Fibroblast of villous mesenchyme (primary cell): Measurements from ENCODE around the gene OR2A12. TPM values are rescaled to one million over a fixed set of nuclear protein-coding genes. Genes with fewer than 3 reads are reported as not detected.
A peak's percentile ranks its signal among the peaks of the same experiment; 100 is the strongest.
"Not testable (repeated sequence)": the region's sequence is repeated elsewhere in the genome, so short reads cannot be mapped to it uniquely, and the experiment has no call there.

ENCODE experiments used
- DNase-seq: peaks from one replicate; pipeline ENCODE4 v3.0.0-alpha.2; 2010; ENCODE audit warnings: low read depth
- H3K4me3 ChIP-seq: 2 replicates; pipeline ENCODE4 v1.5.1; 2011; ENCODE audit warnings: low read depth, mild to moderate bottlenecking, low read length
- total RNA-seq: library from RNA; depleted of rRNA; stranded (reverse); fragments of >200 nt; gene quantifications from 2 replicates; pipeline ENCODE4 v1.2.3, GENCODE V29; 2012
- TF ChIP-seq, protein P1 (sequence below): IDR thresholded peaks from 2 replicates; pipeline ENCODE4 v1.5.1; 2012; ENCODE audit warnings: low read depth, mild to moderate bottlenecking, low read length; ENCODE audit not compliant: insufficient read depth

The OR2A12 gene
- total RNA-seq, 1 donor = not detected

DNA sequence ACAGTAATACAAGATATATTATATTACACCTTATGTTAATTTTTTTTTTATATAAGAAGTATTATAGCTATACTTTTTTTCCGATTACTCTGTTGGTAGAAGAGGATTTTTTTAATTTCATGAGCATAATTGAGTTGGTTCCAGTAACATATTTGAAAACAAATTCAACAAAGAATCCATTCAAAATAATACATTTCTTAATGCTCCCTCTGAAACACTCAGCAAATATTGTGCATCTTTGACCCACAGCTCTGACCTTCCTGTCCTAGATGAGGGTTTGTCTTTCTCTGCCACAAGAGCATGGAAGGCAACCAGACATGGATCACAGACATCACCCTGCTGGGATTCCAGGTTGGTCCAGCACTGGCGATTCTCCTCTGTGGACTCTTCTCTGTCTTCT is 23.2 kb downstream of the OR2A12 start, which contains the start of gene OR2A2:
TSS of gene OR2A2 (plus strand) at position 301 of the 400 bp plus-strand sequence. CDS start at position 301, 0 bp downstream.
- H3K4me3 ChIP-seq = no peak within 1 kb of the TSS
- DNase-seq = no peak
- TF ChIP-seq, protein P1, sequence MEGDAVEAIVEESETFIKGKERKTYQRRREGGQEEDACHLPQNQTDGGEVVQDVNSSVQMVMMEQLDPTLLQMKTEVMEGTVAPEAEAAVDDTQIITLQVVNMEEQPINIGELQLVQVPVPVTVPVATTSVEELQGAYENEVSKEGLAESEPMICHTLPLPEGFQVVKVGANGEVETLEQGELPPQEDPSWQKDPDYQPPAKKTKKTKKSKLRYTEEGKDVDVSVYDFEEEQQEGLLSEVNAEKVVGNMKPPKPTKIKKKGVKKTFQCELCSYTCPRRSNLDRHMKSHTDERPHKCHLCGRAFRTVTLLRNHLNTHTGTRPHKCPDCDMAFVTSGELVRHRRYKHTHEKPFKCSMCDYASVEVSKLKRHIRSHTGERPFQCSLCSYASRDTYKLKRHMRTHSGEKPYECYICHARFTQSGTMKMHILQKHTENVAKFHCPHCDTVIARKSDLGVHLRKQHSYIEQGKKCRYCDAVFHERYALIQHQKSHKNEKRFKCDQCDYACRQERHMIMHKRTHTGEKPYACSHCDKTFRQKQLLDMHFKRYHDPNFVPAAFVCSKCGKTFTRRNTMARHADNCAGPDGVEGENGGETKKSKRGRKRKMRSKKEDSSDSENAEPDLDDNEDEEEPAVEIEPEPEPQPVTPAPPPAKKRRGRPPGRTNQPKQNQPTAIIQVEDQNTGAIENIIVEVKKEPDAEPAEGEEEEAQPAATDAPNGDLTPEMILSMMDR = no peak

- DNase-seq = no peak
- no peak overlapping the region for H3K4me3 ChIP-seq
- TF ChIP-seq, protein P1 = no peak
These were observed 24.2 kb downstream of the OR2A12 start for GRCh38 chr7:144110272-144110671.

DNA sequence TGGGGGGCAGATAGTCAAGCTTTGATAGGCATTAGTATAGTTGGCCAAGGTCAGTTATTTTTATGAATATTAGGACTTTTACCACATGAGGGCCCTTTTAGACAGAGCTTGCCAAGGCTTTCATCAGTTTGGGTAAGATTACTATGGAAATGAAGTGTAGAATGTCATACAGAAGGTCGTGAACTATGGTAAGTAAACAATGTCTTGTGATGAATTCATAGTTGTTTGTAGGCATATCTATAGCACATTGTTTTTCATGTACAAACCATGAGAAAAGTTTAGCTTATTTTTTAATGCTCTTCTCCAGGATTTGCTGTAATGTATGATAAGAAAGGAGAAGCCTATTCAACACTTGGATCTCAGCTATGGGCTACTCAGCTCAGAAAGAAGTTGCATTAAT is 27.6 kb downstream of the OR2A12 start:
- TF ChIP-seq, protein P1 = no peak
- DNase-seq = no peak
- H3K4me3 ChIP-seq = no peak overlapping the region

- DNase-seq = no peak
- TF ChIP-seq, protein P1 = no peak
- no peak overlapping the region for H3K4me3 ChIP-seq
These were observed 32.3 kb downstream of the OR2A12 start for GRCh38 chr7:144118341-144118740.

DNA sequence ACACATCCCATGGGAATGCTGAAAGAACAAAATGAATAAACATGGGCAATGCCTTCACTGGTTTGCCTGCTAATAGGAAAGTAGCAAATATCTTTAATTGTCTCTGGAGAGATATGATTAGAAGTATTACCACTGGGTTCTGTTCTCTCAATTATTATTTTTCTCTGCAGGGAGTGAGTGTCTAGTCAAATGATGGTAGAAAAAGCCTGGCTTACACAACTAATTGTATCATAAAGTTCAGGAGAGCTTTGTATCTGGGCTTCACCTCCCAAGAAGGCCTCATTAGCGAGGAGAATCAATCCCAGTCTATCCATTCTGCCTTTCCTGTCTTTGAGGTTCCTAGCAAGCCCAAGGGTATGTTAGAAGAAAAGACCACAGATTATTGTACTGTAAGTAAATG is 36.8 kb downstream of the OR2A12 start, which contains the start of gene OR2A14:
TSS of gene OR2A14 (plus strand) at position 301 of the 400 bp plus-strand sequence. CDS start 5,937 bp downstream, outside the sequence.
- no peak for DNase-seq
- TF ChIP-seq, protein P1 = no peak
- H3K4me3 ChIP-seq = no peak within 1 kb of the TSS

DNA sequence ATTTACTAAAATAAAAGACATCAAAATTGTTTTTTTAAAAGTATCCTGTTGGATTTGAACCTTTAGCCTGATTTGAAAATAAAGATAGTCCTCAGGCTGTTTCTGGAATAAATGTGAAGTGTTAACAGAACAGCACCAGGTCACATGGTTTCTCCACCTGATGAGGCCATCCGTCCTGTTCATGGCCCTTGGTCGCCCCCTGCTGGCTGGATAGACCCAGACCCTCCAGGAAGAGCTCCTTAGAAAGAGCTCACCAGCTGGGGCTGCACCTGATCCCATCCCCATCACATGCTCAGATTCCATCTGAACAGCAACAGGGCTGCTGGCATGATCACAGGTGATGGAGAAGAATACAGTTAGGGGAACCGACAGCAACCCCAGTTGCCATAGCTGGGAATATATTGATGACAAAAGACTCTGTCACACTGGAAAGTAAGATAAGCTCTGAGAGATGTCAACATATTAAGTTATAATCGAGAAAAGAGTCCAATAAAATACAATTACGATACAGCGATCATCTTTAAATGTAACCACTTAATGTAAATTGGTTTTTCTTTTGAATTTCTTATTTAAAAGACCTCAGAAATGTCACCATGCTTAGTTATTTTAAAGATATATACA is 41.7 kb downstream of the OR2A12 start:
- TF ChIP-seq, protein P1 = peak; percentile 83
- no peak overlapping the region for H3K4me3 ChIP-seq
- peak; percentile 85 for DNase-seq

DNA sequence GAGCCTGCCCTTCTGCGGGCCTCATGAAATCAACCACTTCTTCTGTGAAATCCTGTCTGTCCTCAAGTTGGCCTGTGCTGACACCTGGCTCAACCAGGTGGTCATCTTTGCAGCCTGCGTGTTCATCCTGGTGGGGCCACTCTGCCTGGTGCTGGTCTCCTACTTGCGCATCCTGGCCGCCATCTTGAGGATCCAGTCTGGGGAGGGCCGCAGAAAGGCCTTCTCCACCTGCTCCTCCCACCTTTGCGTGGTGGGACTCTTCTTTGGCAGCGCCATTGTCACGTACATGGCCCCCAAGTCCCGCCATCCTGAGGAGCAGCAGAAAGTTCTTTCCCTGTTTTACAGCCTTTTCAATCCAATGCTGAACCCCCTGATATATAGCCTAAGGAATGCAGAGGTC is 43.5 kb downstream of the OR2A12 start:
- not testable (repeated sequence) for DNase-seq, H3K4me3 ChIP-seq
